GM20431 (cell line): ENCODE measurements around the gene DNAI2.

ENCODE experiments used
- in situ Hi-C: fragments of 300-500 bp; cut with MseI, MboI; formaldehyde crosslinking; loops from one replicate; pipeline ENCODE4 v1.15.0; 2020; ENCODE audit warnings: low sequenced_read_pairs; ENCODE audit not compliant: unreplicated experiment

The DNAI2 gene

DNA sequence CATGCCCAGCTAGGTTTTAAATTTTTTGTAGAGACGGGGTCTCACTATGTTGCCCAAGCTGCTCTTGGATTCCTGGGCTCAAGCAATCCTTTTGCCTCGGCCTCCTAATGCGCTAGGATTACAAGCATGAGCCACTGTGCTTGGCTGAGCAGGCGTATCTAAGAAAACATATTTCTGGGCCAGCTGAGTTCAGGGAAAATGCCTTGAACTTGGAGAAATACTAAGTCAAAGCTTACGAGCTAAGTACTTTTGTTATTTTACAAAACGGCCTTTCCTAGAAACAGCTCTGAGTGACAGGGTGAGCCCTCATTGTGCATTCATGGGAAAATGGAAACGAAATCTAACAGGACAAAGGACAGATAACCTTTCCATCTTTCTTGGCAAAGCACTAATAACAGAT lies 24.7 kb downstream of the DNAI2 start:
- in situ Hi-C loops, result no loop called here

DNA sequence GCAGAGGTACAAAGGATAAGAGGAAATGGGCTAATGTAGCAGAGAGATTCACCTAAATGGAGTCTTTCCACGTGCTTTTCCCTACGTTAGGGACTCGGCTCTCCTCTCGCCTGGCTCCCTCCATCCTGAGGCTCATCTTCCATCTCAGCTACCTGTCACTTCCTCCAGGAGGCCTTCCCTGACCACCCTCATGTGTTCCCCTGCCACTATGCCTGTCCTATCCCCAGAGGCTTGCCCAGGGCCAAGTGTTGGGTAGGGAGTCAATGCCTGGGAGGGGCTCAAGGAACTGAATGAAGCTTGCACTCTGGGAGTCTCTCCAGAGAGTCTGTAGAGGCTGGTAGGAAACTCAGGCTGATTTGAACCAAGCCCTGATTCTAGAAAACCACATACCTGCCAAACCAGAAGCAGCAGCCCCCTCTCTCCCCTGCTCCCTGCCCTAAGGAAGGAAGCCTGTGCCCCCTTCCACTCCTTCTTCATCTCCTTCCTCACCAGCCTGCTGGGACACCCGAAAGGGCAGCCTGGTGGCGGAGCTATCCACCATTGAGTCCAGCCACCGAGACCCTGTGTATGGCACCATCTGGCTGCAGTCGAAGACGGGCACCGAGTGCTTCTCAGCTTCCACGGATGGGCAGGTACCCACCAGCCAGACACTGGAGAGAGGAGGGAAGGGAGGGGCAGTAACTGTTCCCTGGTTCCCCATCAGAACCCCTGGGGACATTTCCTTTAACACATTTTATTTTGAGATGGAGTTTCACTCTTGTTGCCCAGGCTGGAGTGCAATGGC lies 25.4 kb downstream of the DNAI2 start:
- in situ Hi-C loops, result loop anchor here (10.0 kb wide), 1 partner anchor 55 kb away; no protein-coding TSS in a partner anchor

DNA sequence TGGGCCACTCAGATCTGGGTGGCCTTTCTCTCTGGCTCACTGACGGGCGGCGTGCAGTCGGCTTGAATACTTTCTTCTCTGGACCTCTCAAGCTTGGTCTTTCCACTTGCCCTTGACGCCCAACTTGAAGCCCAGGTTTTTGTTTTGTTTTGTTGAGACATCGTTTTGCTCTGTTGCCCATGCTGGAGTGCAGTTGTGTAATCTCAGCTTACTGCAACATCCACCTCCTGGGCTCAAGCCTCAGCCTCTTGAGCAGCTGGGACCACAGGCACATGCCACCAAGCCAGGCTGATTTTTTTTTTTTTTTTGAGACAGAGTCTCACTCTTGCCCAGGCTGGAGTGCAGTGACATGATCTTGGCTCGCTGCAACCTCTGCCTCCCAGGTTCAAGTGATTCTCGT lies 29.3 kb downstream of the DNAI2 start:
- in situ Hi-C loops, result loop anchor here (10.0 kb wide), 1 partner anchor 51 kb away; no protein-coding TSS in a partner anchor

DNA sequence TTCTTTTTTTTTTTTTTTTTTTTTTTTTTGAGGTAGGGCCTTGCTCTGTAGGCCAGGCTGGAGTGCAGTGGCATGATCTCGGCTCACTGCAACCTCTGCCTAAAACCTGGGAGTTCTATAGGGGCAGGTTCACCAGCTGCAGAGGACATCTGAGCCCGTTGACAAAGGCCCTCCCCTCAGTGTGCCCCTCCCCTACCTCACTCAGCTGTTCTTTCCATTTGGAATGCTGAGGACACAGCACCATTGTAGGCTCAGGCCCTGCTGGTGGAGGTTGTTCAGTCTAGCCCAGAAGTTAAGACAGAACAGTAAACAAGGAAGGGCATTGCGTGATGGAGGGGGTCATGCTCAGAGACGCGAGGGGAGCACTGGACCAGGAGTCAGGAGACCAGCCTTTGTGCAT lies 30.1 kb downstream of the DNAI2 start:
- in situ Hi-C loops, result loop anchor here (10.0 kb wide), 1 partner anchor 51 kb away; no protein-coding TSS in a partner anchor

DNA sequence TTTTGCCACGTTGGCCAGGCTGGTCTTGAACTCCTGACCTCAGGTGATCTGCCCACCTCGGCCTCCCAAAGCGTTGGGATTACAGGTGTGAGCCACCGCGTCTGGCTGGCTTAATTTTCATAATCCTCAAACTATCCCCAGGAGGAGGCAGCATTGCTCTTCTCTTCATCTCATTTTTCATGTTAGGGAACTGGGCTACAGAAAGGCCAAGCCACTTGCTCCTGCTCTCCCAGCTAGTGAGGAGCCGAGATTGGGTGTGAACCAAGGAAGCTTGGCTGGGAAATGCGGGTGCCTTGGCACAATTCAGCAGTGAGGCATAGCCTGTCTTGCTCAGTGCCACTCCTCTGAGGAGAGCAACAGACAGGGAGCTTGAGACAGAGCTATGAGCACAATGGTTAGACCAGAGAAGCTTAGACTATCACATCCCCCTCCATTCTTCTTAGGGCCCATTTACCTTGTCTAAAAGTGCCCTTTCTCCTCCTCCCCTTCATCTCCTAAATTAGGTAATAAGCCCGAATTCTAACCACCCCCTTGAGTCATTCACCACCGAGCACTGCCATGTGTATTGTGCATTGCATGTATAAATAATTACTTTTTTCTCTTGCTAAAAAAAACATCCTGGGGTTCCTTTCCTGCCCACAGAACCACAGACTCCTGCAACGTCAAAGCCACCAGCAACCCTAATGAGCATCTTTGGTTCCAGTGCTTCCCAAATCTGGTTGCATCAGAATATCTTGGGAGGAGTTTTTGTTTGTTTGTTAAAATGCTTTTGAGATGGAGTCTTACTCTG lies 32.0 kb downstream of the DNAI2 start:
- in situ Hi-C loops, result loop anchor here (10.0 kb wide), 1 partner anchor 49 kb away; no protein-coding TSS in a partner anchor

DNA sequence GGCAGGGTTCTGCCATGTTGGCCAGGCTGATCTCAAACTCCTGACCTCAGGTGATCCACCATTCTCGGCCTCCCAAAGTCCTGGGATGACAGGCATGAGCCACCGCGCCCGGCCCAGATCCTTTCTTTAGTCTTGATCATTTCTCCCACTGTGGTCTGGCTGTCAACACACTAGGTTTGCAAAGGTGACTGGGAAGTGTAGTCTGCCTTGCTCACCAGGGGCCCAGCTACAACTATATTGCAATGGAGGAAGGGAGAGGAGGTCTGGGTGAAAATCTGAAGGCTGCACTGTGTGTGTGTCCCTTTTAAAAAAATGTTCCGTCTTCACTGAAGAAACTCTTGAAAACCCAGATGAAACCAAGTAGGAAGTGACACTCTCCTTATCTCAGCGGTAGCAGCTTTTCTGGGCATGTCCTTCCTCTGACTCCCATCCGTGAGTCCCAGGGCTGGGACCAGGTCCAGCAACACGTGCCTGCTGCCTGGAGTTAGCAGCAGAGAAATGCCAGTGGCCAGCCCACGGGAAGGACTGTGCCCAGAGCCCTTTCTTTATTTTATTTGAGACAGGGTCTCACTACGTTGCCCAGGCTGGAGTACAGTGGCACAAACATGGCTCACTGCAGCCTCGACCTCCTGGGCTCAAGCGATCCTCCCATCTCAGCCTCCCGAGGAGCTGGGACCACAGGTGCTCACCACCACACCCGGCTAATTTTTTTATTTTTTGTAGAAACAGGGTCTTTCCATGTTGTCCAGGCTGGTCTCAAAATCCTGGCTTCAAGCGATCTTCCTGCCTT lies 34.1 kb downstream of the DNAI2 start:
- in situ Hi-C loops, result loop anchor here (10.0 kb wide), 1 partner anchor 47 kb away; no protein-coding TSS in a partner anchor

DNA sequence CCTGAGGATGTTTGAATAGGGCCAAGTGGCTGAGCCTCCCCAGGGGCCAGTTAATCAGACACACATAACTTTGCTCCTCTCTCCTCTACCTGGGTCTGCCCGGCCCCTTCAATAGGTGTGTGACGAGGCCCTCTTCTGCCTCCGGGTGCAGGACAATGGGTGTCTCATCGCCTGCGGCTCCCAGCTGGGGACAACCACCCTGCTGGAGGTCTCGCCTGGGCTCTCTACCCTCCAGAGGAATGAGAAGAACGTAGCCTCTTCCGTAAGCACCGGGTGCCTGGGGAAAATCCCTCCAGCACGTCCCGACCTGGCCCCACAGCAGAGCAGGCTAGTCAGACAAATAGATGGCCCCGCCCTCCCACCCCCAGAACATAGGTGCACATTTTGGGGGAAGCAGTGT lies 35.9 kb downstream of the DNAI2 start:
- in situ Hi-C loops, result loop anchor here (10.0 kb wide), 1 partner anchor 45 kb away; no protein-coding TSS in a partner anchor

DNA sequence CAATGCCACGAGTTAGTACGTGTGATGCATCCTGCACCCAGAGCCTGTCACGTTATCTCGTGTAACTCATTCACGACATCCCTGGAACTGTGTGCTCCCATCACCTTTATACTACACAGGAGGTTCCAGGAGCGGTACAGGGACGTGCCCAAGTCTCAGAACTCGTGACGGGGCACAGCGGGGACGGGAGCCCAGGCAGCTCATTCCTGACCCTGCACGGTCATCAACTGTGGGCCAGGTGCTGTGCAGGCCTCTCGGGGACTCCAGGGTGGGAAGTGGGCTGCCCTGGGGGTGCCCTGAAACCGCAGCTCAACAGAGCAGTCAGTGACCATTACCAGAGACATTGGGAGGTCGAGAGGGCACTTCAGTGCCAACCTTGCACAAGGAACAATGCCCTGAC lies 40.8 kb downstream of the DNAI2 start:
- in situ Hi-C loops, result no loop called here

DNA sequence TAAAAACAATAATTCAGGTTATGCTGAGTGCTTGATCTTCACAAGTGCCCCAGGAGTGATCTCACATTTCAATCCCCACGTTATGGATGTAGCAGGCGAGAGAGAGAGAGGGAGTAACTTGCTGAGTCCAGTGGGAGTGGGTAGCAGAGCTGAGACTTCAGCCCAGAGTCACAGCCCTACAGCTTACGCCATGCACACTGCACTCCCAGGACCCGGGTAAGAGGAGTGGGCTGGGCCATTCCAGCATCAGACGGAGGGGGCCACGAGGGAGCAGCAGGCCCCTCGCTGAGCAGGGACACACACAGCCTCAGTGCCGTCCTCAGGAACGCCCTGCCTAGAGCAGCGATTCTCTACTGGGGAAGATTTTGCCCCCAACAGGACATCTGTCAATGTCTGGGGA lies 42.2 kb downstream of the DNAI2 start:
- in situ Hi-C loops, result no loop called here

DNA sequence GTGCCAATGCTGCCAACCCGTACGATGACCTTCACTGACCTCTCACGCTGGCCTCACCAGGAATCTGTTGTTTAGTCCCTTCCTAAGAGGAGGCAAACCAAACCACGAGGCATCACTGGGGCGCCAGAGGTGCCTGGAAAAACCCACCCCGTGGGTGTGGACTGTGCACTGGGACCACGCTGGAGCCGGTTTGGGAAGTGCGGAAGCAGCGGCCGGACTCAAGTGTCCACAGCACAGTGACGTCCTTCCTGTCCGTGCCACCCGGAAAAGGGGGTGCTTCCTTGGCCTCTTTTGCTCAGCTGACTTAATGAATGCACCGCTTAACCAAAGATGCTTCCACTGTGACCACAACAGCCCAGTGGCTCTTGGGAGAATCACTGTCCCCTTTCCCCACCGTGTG lies 43.0 kb downstream of the DNAI2 start:
- in situ Hi-C loops, result no loop called here

DNA sequence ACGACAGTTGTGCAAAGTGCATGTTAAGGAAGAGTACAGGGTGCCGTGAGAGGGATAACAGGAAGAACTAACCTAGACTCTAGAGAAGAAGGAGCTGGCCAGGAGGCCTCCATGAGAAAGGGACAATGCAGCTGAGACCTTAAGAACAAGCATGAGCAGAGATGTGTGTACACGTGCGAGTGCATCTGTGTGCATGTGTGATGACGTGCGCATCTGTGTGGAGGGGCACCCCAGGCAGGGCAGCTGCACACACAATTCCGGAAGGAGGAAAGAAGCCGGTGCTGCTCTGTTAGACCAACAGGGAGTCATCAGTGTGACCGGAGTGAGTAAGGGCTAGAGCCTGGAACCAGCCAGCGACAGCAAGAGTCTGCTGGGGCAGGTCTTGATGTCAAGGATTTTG lies 44.4 kb downstream of the DNAI2 start:
- in situ Hi-C loops, result no loop called here

DNA sequence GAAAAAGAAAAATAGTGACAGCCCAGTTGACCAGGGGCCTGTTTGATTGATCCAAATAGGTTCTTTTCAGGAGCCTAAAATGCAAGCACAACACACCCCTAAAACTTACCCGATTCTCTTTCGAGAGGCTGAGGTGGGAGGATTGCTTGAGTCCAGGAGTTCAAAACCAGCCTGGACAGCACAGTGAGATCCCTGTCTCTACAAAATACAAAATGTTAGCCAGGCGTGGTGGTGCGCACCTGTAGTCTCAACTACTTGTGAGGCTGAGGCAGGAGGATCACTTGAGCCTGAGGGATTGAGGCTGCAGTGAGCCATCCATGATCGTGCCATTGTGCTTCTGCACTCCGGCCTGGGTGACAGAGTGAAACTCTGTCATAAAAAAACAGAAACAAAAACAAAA lies 50.5 kb downstream of the DNAI2 start:
- in situ Hi-C loops, result no loop called here

DNA sequence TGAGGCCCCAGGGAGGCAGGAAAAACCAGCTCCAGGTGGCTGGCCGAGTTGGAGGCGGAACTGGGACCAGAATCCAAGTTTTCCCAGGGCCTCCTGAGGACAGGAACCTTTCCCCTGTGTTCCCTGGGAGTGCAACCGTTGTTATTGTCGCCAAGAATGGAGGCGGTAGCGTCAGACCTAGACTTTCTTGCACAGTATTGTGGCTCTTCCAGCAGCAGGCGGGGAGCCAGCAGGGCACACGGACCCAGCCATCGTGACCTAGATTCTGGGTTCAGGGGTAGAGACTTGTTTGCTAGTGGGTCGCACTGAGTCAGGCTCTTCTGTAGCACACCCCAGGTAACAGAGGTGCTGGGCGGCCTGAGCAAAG lies 51.3 kb downstream of the DNAI2 start:
- in situ Hi-C loops, result no loop called here

DNA sequence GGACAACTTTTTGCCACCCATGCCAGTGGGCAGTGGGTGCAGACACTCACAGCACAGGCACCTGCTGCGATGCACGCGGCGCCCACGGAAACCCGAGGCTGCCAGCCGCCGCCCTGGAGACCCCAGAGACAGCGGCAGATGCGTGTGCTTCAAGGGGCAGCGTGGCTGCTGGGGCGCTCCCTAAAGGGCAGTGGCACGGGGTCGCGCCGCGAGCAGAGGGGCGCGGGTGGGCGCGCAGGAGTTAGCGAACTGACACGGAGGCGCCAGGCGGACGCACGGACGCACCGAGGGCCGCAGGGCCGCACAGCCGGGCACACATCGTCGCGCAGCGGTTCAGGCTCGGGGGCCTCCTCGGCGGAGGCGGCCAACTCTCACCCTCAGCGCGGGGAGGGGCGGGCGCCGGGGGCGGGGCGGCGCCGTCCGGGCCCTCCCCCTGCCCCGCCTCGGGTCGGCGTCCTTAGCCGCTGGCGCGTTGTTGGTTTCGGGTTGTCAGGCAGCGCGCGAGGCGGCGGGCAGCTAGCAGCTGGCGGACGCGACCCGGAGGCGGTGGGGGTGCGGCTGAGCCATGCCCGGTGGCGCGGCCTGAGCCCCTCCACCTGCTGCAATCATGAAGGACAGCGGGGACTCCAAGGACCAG lies 51.8 kb downstream of the DNAI2 start, which contains the start of gene KIF19:
Gene KIF19, plus strand, starts transcription at position 484 of the 637 bp plus-strand sequence. Its CDS starts 124 bp downstream, at position 608.
- in situ Hi-C loops, result no loop called here

DNA sequence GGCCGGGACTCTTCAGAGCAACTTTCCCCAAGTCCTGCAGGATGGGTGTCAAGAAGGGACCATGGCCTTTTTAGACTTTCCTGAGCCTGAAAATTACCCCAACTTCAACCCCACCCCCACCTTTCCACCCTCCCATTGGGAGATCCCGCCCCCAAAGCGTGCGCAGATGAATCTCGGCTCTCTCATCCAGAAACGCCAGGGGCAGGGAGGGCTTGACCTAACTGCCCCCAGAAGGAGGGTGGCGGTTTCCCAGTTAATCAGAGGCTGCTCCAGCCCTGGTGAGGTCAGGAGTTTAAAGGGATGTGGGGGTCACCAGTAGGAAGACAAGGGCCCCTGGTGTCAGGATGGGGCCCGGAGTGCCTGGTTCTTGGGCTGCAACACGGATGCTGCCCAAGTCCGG lies 52.5 kb downstream of the DNAI2 start:
- in situ Hi-C loops, result no loop called here

DNA sequence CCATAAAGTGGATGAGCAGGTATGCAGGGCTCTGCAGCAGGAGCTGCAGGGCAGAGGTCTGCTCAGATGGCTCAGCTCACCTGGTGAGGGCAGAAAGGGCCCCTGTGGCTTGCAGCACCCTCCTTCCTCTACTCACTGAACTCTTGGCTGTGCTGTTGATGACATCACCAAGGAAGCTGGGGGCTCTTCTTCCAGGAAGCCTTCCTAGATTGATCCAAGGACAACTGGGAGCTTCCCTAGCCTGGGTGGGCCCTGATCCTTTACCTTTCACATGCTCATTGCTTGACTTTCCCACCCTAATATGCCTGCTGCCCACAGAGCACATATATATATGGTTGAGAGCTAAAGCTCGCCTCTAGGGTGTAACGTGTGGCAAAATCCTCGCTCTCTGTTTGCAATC lies 54.5 kb downstream of the DNAI2 start:
- in situ Hi-C loops, result no loop called here

DNA sequence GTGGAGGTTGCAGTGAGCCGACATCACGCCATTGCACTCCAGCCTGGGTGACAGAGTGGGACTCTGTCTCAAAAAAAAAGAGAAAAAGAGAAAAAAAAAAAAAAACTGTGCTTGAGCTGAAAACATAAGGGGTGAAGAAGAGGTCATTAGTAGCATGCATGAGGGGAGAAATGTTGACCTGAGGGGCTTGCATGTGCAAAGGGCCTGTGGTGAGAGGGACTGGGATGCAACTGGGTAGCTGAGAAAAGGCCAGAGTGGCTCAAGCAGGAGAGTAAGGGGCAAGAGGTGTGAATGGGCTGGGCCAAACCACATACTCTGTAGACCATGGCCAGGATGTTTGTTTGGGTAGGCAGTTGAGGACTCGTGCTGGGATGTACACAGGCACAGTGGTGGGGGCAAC lies 55.3 kb downstream of the DNAI2 start:
- in situ Hi-C loops, result no loop called here

DNA sequence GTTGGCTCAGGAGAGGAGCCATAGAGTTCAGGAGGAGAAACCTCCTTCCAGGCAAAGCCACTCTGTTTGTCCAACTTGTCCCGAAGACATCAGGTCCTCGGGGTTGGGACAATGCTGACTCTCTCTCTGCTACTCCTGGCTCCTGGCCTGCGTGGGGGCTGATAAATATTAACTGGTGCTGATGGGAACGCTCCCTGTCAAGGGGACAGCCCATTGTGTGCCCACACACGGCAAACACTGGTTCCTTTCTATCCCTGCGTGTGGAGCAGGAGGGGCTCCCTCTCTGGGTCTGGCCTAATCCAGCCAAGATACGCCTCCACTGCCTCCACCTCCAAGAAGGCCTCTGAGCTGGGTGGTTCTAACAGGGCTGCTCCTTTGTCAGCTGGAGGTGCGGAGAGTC lies 56.4 kb downstream of the DNAI2 start:
- in situ Hi-C loops, result no loop called here

DNA sequence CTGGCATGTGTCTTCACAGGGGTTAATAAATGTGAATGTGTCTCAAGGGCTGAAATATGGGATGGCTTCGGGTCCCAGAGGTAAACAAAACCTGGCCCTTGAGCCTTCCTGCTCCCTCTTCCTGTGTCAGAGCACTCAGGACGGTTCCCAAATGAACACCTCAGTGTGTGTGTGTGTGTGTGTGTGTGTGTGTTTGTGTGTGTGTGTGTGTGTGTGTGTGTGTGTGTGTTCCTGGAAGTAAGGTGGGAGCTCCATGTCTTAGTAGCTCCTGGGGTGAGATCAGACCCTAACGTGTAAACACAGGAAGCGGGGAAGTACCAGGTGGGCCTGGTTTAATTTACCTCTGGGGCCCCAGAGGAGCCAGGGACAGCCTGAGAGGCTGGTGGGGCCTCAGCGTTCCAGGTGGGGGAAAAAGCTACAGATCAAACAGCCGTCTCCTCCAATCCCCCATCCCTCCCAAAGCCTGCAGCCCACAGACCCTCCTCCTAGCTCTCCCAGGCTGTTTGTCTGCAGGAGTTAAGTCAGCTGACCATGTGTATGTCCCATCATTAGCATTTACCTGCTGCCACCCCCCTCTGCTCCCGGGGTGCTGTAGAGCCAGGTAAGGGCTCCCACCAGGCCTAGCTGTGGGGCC lies 58.1 kb downstream of the DNAI2 start:
- in situ Hi-C loops, result no loop called here
